GM18517 (cell line): ENCODE data around the gene GOLPH3.
"Not testable (repeated sequence)": the region's sequence is repeated elsewhere in the genome, so short reads cannot be mapped to it uniquely, and the experiment has no call there.

Source experiments
- ATAC-seq: cut with Tn5 transposase; IDR thresholded peaks from one replicate; pipeline ENCODE4 v1.9.1; 2021; ENCODE audit warnings: mild to moderate bottlenecking, moderate library complexity; ENCODE audit not compliant: unreplicated experiment

GOLPH3 gene

GRCh38 chr5:32100691-32101302 lies 73.3 kb downstream of the GOLPH3 start:
- ATAC-seq: no peak

GRCh38 chr5:32100230-32100629 lies 73.9 kb downstream of the GOLPH3 start:
- no peak for ATAC-seq

- ATAC-seq: no peak
These were observed 74.6 kb downstream of the GOLPH3 start for GRCh38 chr5:32099486-32100035.

- no peak for ATAC-seq
These were observed 75.2 kb downstream of the GOLPH3 start for GRCh38 chr5:32098890-32099310.

GRCh38 chr5:32098291-32098690 lies 75.8 kb downstream of the GOLPH3 start:
- no peak for ATAC-seq

GRCh38 chr5:32096891-32097595 lies 77.1 kb downstream of the GOLPH3 start:
- ATAC-seq: no peak

- ATAC-seq: no peak
These were observed 78.9 kb downstream of the GOLPH3 start for GRCh38 chr5:32095261-32095671.

GRCh38 chr5:32094691-32095090 lies 79.4 kb downstream of the GOLPH3 start:
- no peak for ATAC-seq

GRCh38 chr5:32092938-32093812 lies 80.9 kb downstream of the GOLPH3 start:
- peak; percentile 88 for ATAC-seq

- no peak for ATAC-seq
These were observed 83.4 kb downstream of the GOLPH3 start for GRCh38 chr5:32090755-32091128.

- ATAC-seq: no peak
These were observed 83.9 kb downstream of the GOLPH3 start for GRCh38 chr5:32090026-32090754.

GRCh38 chr5:32089146-32090000 lies 84.7 kb downstream of the GOLPH3 start:
- ATAC-seq: no peak

- no peak for ATAC-seq
These were observed 85.9 kb downstream of the GOLPH3 start for GRCh38 chr5:32088214-32088613.

GRCh38 chr5:32087086-32088082 lies 86.7 kb downstream of the GOLPH3 start:
- no peak for ATAC-seq

GRCh38 chr5:32083981-32084430 lies 90.1 kb downstream of the GOLPH3 start:
- ATAC-seq: no peak

GRCh38 chr5:32082701-32083100 lies 91.4 kb downstream of the GOLPH3 start:
- no peak for ATAC-seq

- ATAC-seq: not testable (repeated sequence)
These were observed 93.6 kb downstream of the GOLPH3 start for GRCh38 chr5:32080565-32080964.

GRCh38 chr5:32078855-32079254 lies 95.3 kb downstream of the GOLPH3 start:
- not testable (repeated sequence) for ATAC-seq
